DND-41 (cell line): ENCODE data around the gene AP2B1.

Experiments
- CTCF ChIP-seq: IDR thresholded peaks from 2 replicates; pipeline ENCODE4 v1.5.1; 2012; ENCODE audit warnings: borderline replicate concordance, low read length, moderate library complexity, mild to moderate bottlenecking; ENCODE audit not compliant: poor library complexity, severe bottlenecking; ENCODE audit errors: extremely low read depth
- EZH2 ChIP-seq: IDR thresholded peaks from 3 replicates; pipeline ENCODE4 v1.6.1; 2012; ENCODE audit warnings: borderline replicate concordance, low read depth, mild to moderate bottlenecking, moderate library complexity, low read length, inconsistent platforms; ENCODE audit not compliant: severe bottlenecking

GRCh38 chr17:35679007-35679682 lies 92.0 kb downstream of the AP2B1 start:
- no peak for TF ChIP-seq CTCF
- TF ChIP-seq EZH2: no peak
